OCI-LY3 (cell line): ENCODE measurements around the gene SPATS2L.

Experiments
- H2AFZ ChIP-seq: fragments of 200-600, 300-600 bp; shearing (Covaris generic); 2 replicates; pipeline ENCODE4 v1.6.0; 2014; ENCODE audit warnings: antibody characterized with exemption, low read depth, low read length
- H3K27ac ChIP-seq: fragments of 200-600, 300-600 bp; sonication (generic); 2 replicates; pipeline ENCODE4 v1.5.1; 2014; ENCODE audit warnings: mild to moderate bottlenecking, low read length, moderate library complexity, mixed read lengths
- H3K27me3 ChIP-seq: fragments of 200-600, 300-600 bp; sonication (generic); 2 replicates; pipeline ENCODE4 v1.6.1; 2014; ENCODE audit warnings: low read depth, low read length, mixed read lengths
- H3K36me3 ChIP-seq: fragments of 200-600, 300-600 bp; sonication (generic); replicated peaks from 2 replicates; pipeline ENCODE3; 2014; ENCODE audit warnings: low read depth, low read length, mixed read lengths
- H3K4me1 ChIP-seq: fragments of 300-600, 200-600 bp; sonication (generic); 2 replicates; pipeline ENCODE4 v1.6.1; 2014; ENCODE audit warnings: low read length, mixed read lengths
- H3K4me2 ChIP-seq: fragments of 200-600, 300-600 bp; sonication (generic); 2 replicates; pipeline ENCODE4 v1.6.1; 2014; ENCODE audit warnings: low read length, mixed read lengths
- H3K4me3 ChIP-seq: fragments of 300-600, 200-600 bp; sonication (generic); 2 replicates; pipeline ENCODE4 v1.5.1; 2014; ENCODE audit warnings: antibody characterized with exemption, mild to moderate bottlenecking, low read length, moderate library complexity
- H3K79me2 ChIP-seq: fragments of 300-600, 200-600 bp; shearing (Covaris generic); 2 replicates; pipeline ENCODE4 v1.6.1; 2014; ENCODE audit warnings: mild to moderate bottlenecking, low read length, mixed read lengths
- H3K9ac ChIP-seq: fragments of 300-600, 200-600 bp; shearing (Covaris generic); 2 replicates; pipeline ENCODE4 v1.6.0; 2014; ENCODE audit warnings: mild to moderate bottlenecking, low read length, moderate library complexity
- H3K9me3 ChIP-seq: fragments of 200-600, 300-600 bp; shearing (Covaris generic); 2 replicates; pipeline ENCODE4 v1.6.1; 2014; ENCODE audit warnings: low read length, mixed read lengths; ENCODE audit not compliant: insufficient read depth
- H4K20me1 ChIP-seq: fragments of 200-600, 300-600 bp; sonication (generic); 2 replicates; pipeline ENCODE4 v1.6.1; 2016; ENCODE audit warnings: low read length, mixed read lengths; ENCODE audit not compliant: insufficient read depth
- CTCF ChIP-seq: fragments of 200-600, 300-600 bp; sonication (generic); IDR thresholded peaks from 2 replicates; pipeline ENCODE4 v1.5.1; 2014; ENCODE audit warnings: antibody characterized with exemption, low read length, low read depth
- EZH2phosphoT487 ChIP-seq: fragments of 200-600 bp; shearing (Covaris generic); IDR thresholded peaks from 2 replicates; pipeline ENCODE4 v1.6.1; 2018; ENCODE audit warnings: antibody characterized with exemption, mixed run types, low read depth

SPATS2L gene

GRCh38 chr2:200329798-200330197, 23.3 kb downstream of the SPATS2L start:
- no peaks in the 10 kb centered on the region for H4K20me1 ChIP-seq
- no peak overlapping the region for H3K4me3 ChIP-seq
- H3K36me3 ChIP-seq, result no peaks in the 10 kb centered on the region
- no peak overlapping the region for H3K4me2 ChIP-seq
- no peaks in the 10 kb centered on the region for H3K9me3 ChIP-seq
- no peaks in the 10 kb centered on the region for H3K79me2 ChIP-seq
- no peak overlapping the region for H2AFZ ChIP-seq
- H3K27ac ChIP-seq, result no peak overlapping the region
- H3K4me1 ChIP-seq, result no peaks in the 10 kb centered on the region
- H3K27me3 ChIP-seq, result peaks cover 10% of the 10 kb centered on the region
- no peak overlapping the region for H3K9ac ChIP-seq
- no peak for TF ChIP-seq CTCF
- TF ChIP-seq EZH2phosphoT487, result no peak

GRCh38 chr2:200330351-200331060, 24.0 kb downstream of the SPATS2L start:
- Histone ChIP-seq H3K36me3 (no peaks in the 10 kb centered on the region), H3K79me2 (no peaks in the 10 kb centered on the region), H3K9ac (no peak overlapping the region), H3K27me3 (peaks cover 6% of the 10 kb centered on the region; the same call in 1 of the 2 replicates), H4K20me1 (no peaks in the 10 kb centered on the region), H3K9me3 (no peaks in the 10 kb centered on the region), H3K4me2 (no peak overlapping the region), H3K4me1 (no peaks in the 10 kb centered on the region), H2AFZ (no peak overlapping the region), H3K4me3 (no peak overlapping the region), H3K27ac (no peak overlapping the region)
- no peak for TF ChIP-seq EZH2phosphoT487
- no peak for TF ChIP-seq CTCF

GRCh38 chr2:200331061-200331400, 24.5 kb downstream of the SPATS2L start:
- Histone ChIP-seq H4K20me1 (no peaks in the 10 kb centered on the region), H3K27me3 (peaks cover under 1% of the 10 kb centered on the region; the same call in 1 of the 2 replicates)

GRCh38 chr2:200335657-200336056, 29.2 kb downstream of the SPATS2L start:
- H2AFZ ChIP-seq, result no peak overlapping the region
- H3K4me3 ChIP-seq, result no peak overlapping the region
- no peak overlapping the region for H3K27ac ChIP-seq
- no peak overlapping the region for H3K4me2 ChIP-seq
- TF ChIP-seq CTCF (no peak), EZH2phosphoT487 (no peak)
- no peaks in the 10 kb centered on the region for H3K36me3 ChIP-seq
- H3K27me3 ChIP-seq, result no peaks in the 10 kb centered on the region
- H3K9ac ChIP-seq, result no peak overlapping the region
- H3K4me1 ChIP-seq, result no peaks in the 10 kb centered on the region
- no peaks in the 10 kb centered on the region for H4K20me1 ChIP-seq
- H3K79me2 ChIP-seq, result no peaks in the 10 kb centered on the region
- H3K9me3 ChIP-seq, result no peaks in the 10 kb centered on the region

More at GRCh38 chr2:200331061-200331400, 24.5 kb downstream of the SPATS2L start:
- H3K36me3 ChIP-seq, result no peaks in the 10 kb centered on the region
- no peak for TF ChIP-seq CTCF
- TF ChIP-seq EZH2phosphoT487, result no peak
- H3K9ac ChIP-seq, result no peak overlapping the region
- no peaks in the 10 kb centered on the region for H3K79me2 ChIP-seq
- H3K9me3 ChIP-seq, result no peaks in the 10 kb centered on the region
- H3K27ac ChIP-seq, result no peak overlapping the region
- H3K4me2 ChIP-seq, result no peak overlapping the region
- no peak overlapping the region for H2AFZ ChIP-seq
- no peaks in the 10 kb centered on the region for H3K4me1 ChIP-seq
- H3K4me3 ChIP-seq, result no peak overlapping the region
